Retinal pigment epithelial cell (primary cell): ENCODE results near the gene BUD13.

ENCODE experiments used
- DNase-seq: peaks from one replicate; pipeline ENCODE4 v3.0.0-alpha.2; 2010; ENCODE audit warnings: low read depth
- H3K4me3 ChIP-seq: 2 replicates; pipeline ENCODE4 v1.5.1; 2011; ENCODE audit warnings: mild to moderate bottlenecking, low read length, control low read depth, moderate library complexity
- TF ChIP-seq, protein P1 (sequence below): conservative IDR thresholded peaks from 2 replicates; pipeline ENCODE4 v1.5.1; 2011; ENCODE audit warnings: low read depth, low read length, control low read depth, inconsistent platforms

The BUD13 gene

DNA sequence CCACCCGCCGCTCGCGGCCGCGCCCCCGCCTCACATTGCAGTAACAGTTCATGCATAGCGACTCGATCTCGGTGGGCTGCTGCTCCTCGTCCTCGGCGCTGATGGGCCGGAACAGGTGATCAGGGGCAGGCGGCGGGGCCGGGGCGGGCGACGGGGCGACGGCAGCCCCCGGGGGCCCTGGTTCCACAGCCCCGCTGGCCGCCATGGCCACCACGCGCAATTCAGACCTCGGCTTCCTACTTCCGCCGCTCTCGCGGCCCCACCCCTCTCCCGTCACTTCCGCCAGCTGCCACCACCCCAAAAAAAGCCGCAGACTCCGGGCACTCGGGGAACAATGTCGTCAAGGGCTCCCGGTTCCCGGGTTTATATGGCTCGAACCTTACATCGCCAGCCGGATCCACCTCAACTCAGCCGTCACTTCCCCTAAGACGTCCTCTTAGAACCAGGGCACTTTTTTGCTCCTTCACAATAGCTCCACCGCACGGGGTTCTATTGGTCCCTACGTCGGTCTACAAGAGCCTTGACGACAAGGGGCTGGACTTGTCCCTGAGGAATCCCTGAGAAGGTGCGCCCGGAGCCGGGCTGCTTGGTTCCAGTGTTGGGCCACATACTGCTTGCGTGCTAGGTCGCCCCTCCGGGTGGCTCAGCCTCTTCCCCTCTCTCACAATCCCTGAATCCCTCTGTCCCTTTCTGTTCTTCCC is 15.1 kb upstream of the BUD13 start, which contains the start of gene ZPR1:
ZPR1 (minus strand) TSS at position 238 of the 701 bp plus-strand sequence; CDS start at position 205, 33 bp downstream.
- TF ChIP-seq, protein P1, sequence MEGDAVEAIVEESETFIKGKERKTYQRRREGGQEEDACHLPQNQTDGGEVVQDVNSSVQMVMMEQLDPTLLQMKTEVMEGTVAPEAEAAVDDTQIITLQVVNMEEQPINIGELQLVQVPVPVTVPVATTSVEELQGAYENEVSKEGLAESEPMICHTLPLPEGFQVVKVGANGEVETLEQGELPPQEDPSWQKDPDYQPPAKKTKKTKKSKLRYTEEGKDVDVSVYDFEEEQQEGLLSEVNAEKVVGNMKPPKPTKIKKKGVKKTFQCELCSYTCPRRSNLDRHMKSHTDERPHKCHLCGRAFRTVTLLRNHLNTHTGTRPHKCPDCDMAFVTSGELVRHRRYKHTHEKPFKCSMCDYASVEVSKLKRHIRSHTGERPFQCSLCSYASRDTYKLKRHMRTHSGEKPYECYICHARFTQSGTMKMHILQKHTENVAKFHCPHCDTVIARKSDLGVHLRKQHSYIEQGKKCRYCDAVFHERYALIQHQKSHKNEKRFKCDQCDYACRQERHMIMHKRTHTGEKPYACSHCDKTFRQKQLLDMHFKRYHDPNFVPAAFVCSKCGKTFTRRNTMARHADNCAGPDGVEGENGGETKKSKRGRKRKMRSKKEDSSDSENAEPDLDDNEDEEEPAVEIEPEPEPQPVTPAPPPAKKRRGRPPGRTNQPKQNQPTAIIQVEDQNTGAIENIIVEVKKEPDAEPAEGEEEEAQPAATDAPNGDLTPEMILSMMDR = no peak
- H3K4me3 ChIP-seq = peak within 1 kb of the TSS; percentile 93
- DNase-seq = no peak

DNA sequence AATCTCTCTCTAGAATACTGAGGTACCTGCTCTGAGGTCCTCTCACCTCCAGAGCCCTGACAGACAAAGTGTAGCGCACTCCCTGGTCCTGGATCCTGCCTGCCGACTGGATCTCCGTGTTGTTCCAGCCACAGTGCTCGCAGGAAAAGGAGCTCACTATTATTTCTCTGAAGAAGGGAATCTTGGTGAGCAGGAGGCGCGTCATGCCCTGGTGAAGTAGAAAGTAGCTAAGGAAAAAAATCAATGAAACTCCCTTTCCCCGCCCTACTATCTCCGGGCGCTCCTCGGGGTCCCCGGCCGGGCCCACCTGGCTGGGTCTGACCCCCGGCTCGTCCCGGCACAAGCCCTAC is 14.6 kb upstream of the BUD13 start:
- H3K4me3 ChIP-seq = peak overlapping the region; percentile 93
- TF ChIP-seq, protein P1 = no peak
- DNase-seq = no peak

DNA sequence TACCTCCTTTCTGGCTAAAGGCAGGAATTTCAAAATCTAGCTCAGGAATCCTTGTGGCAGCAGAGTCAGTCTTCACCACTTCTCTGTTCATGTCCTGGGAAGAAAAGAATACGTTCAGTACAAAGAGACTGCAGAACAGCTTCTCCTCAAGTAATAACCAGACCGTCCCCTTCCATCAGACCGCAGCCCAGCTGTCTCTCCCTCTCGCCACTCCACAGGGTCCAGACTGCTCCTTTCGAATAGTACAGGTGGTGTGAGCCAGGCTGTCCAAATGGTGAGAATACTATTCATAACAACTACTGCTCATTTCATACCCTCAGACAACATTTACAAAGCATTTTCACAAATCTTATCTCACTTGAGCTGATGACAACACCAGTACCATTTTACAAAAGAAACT is 14.2 kb upstream of the BUD13 start:
- TF ChIP-seq, protein P1 = no peak
- peak overlapping the region; percentile 93 for H3K4me3 ChIP-seq
- no peak for DNase-seq

DNA sequence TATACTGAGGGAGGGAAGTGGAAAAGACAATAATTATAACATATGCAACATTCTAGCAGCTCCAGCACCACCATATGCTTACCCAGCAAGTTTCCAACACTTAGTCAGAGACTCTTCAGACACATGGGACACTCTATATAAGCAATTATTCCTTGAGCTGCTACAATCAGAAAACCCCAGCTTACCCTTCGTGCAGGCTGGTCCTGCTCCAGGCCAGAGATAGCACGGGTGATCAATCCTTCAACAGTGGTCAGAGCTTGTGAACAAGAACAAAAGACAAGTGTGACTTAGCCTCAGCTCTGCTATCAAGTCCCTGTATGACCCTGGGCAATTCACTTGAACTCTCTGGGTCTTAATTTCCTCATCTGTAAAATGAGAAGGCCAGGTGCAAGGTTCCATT is 13.5 kb upstream of the BUD13 start:
- DNase-seq = no peak
- TF ChIP-seq, protein P1 = no peak
- H3K4me3 ChIP-seq = no peak overlapping the region

DNA sequence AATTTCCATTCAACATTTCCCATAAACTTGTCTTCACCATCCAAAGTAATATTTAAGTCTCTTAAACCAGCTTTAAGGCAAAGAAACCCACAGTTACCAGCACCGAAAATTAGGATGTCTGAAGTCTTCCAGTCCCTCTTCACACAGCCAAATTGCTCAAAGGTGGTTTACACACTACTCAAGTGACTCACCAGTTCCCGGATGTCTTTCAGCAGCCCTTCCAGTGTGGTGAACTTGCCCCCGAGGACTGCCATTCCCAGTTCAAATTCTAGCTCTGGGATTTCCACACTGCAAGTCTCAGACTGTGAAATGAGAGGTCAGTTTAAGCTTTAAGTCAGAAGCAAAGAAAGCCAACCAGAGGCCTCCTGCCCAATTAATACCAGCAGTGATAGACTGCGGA is 9.9 kb upstream of the BUD13 start:
- no peak for DNase-seq
- TF ChIP-seq, protein P1 = no peak
- H3K4me3 ChIP-seq = no peak overlapping the region

DNA sequence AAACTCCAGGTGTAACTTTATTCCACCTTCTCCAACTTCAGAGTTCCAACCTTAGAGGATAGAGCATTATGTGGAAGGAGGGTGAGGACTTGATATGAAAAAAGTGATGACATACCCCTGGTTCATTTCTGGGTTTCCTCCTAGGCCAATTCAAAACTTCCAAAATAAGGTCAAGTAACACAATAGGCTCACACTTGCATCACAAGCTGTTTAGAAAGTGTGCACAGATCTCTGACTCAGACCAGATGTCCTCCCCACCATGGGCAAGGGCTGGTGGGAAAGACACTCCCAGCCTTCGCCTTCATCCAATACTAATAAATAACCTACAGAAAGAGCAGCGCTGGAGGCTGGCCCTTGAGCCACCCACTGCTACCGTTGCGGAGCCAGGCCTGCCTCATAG is 5.8 kb upstream of the BUD13 start:
- TF ChIP-seq, protein P1 = no peak
- no peak for DNase-seq
- no peak overlapping the region for H3K4me3 ChIP-seq

DNA sequence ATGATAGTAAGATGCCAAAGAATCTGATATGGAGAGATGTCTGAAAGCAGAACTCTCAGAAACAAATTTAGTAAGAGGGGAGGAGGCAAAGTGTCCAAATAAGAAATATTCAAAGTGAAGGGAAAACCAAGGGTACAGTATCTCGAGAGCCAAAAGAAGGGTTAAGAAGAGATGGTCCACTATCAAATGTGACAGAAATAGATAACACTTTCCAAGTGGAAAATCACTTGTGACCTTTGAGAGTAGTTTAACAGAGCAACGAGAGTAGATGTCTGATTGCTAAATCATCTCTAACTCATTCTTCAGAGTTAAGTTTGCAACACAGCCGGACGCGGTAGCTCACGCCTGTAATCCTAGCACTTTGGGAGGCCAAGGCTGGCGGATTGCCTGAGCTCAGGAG is 4.3 kb upstream of the BUD13 start:
- H3K4me3 ChIP-seq = no peak overlapping the region
- TF ChIP-seq, protein P1 = no peak
- no peak for DNase-seq
